ENCODE measurements around the gene LOC101059915.
A peak's percentile ranks its signal among the peaks of the same experiment; 100 is the strongest.
"Not testable (repeated sequence)": the region's sequence is repeated elsewhere in the genome, so short reads cannot be mapped to it uniquely, and the experiment has no call there.

LOC101059915 gene

DNA sequence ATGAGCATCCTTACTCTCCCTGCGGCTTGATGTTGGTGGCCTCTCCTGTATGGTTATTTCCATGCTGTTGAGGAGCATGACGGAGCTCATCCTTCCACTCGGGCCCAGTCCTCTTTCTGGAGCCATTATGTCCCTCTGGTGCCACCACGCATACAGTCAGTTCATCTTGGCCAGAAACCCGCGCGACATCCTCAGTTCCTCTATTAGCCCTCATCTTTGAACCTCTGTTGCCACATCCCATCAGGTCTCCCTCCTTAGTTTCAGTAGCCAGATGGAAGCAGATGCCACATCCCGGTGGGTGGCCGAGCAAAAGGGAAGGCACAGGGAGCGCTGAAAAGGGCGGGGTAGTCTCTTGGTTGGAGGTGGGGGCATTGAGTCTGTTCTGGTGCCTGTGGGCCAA is 4.6 kb downstream of the LOC101059915 start:
- Histone ChIP-seq H3K27ac (no peak overlapping the region), H3K9me3 (no peaks in the 10 kb centered on the region), H3K36me3 (no peaks in the 10 kb centered on the region), H3K4me3 (no peak overlapping the region), H3K4me1 (no peaks in the 10 kb centered on the region), H3K27me3 (replicated peaks in 1 of 7) (peaks cover 0 to 5% (median 0%) of the 10 kb centered on the region in 7 donors)
- TF ChIP-seq POLR2AphosphoS5 (IDR thresholded peaks at IDR 0.05) (no peak), POLR2A (IDR thresholded peaks at IDR 0.05) (no peak)
- TF ChIP-seq, protein P1, sequence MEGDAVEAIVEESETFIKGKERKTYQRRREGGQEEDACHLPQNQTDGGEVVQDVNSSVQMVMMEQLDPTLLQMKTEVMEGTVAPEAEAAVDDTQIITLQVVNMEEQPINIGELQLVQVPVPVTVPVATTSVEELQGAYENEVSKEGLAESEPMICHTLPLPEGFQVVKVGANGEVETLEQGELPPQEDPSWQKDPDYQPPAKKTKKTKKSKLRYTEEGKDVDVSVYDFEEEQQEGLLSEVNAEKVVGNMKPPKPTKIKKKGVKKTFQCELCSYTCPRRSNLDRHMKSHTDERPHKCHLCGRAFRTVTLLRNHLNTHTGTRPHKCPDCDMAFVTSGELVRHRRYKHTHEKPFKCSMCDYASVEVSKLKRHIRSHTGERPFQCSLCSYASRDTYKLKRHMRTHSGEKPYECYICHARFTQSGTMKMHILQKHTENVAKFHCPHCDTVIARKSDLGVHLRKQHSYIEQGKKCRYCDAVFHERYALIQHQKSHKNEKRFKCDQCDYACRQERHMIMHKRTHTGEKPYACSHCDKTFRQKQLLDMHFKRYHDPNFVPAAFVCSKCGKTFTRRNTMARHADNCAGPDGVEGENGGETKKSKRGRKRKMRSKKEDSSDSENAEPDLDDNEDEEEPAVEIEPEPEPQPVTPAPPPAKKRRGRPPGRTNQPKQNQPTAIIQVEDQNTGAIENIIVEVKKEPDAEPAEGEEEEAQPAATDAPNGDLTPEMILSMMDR (IDR thresholded peaks at IDR 0.05 in 8 of 11, conservative IDR thresholded peaks at IDR 0.05 in 3 of 11) = no peak
- DNase-seq = peak; percentile 36
- intact Hi-C loops (cut with DNase I; ENCODE audit: low total_unique reads) = no loop called here
- 83 to 92% (median 87%) methylated on average over 8 to 11 of the region's 11 CpGs for WGBS, 5 donors

DNA sequence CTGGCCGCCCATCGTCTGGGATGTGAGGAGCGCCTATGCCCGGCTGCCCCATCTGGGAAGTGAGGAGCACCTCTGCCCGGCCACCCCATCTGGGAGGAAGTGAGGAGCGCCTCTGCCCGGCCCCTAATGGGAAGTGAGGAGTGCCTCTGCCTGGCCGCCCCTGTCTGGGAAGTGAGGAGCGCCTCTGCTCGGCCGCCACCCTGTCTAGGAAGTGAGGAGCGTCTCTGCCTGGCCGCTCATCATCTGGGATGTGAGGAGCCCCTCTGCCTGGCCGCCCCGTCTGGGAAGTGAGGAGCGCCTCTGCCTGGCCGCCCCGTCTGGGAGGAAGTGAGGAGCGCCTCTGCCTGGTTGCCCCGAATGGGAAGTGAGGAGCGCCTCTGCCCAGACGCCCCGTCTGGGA is 8.3 kb downstream of the LOC101059915 start:
- DNase-seq; H3K27me3 ChIP-seq (replicated peaks in 1 of 7); intact Hi-C loops (cut with DNase I; ENCODE audit: low total_unique reads); H3K4me1 ChIP-seq; H3K27ac ChIP-seq; H3K36me3 ChIP-seq; H3K4me3 ChIP-seq; H3K9me3 ChIP-seq: not testable (repeated sequence)
- 83 to 99% (median 97%) methylated on average over 8 to 23 of the region's 23 CpGs for WGBS, 5 donors

GRCh38 chrX:71676068-71676795 is 8.9 kb downstream of the LOC101059915 start:
- H3K9me3 ChIP-seq; intact Hi-C loops (cut with DNase I; ENCODE audit: low total_unique reads); H3K27ac ChIP-seq; H3K36me3 ChIP-seq; H3K4me1 ChIP-seq; H3K27me3 ChIP-seq (replicated peaks in 1 of 7); H3K4me3 ChIP-seq: not testable (repeated sequence)
- 87 to 93% (median 91%) methylated on average over 18 to 43 of the region's 43 CpGs; no CpG with 5 or more reads in 1 of the 5 donors for WGBS, 5 donors
- peak; percentile 54 for DNase-seq

DNA sequence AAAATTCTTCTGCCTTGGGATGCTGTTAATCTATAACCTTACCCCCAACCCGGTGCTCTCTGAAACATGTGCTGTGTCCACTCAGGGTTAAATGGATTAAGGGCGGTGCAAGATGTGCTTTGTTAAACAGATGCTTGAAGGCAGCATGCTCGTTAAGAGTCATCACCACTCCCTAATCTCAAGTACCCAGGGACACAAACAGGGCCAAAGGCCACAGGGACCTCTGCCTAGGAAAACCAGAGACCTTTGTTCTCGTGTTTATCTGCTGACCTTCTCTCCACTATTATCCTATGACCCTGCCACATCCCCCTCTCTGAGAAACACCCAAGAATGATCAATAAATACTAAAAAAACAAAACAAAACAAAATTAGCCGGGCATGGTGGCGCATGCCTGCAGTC is 9.8 kb downstream of the LOC101059915 start:
- WGBS, 5 donors = 73 to 94% (median 87%) methylated on average over 3 to 6 of the region's 6 CpGs
- H3K27me3 ChIP-seq (replicated peaks in 1 of 7); intact Hi-C loops (cut with DNase I; ENCODE audit: low total_unique reads); H3K36me3 ChIP-seq; DNase-seq; H3K27ac ChIP-seq; H3K9me3 ChIP-seq; H3K4me1 ChIP-seq; H3K4me3 ChIP-seq: not testable (repeated sequence)

DNA sequence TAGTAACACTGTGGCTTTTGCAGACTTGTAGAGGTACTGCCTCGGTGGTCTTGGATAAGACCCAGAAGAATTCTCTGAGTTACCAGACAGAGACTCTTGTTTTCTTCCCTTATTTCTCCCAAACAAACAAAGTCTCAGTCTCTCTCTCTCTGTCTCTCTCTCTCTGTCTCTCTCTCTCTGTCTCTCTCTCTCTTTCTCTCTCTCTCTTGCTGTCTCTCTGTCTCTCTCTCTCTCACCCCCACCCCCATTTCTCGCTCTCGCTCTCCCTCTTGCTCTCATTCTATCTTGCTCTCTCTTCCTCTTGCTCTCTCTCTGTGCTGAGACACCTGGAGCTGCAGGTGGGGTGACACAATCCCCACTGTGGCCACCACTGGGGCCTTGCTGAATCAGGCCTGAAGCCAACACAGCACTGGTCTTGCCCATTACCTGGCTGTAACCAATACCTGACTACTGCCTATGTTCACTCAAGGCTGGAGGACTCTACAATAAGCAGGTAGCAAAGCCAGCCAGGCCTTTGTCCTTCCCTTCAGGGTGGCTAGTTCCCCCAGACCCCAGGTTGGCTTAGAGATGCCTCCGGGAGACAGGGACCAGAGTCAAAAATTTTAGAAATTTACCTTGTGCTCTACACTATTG is 12.3 kb downstream of the LOC101059915 start:
- Histone ChIP-seq H3K4me3 (no peak overlapping the region), H3K27ac (no peak overlapping the region), H3K4me1 (no peaks in the 10 kb centered on the region), H3K36me3 (no peaks in the 10 kb centered on the region), H3K27me3 (replicated peaks in 1 of 7) (no peaks in the 10 kb centered on the region), H3K9me3 (no peaks in the 10 kb centered on the region)
- intact Hi-C loops (cut with DNase I; ENCODE audit: low total_unique reads) = no loop called here
- TF ChIP-seq, protein P1 (IDR thresholded peaks at IDR 0.05 in 8 of 11, conservative IDR thresholded peaks at IDR 0.05 in 3 of 11) = no peak
- TF ChIP-seq POLR2AphosphoS5 (IDR thresholded peaks at IDR 0.05) = no peak
- TF ChIP-seq POLR2A (IDR thresholded peaks at IDR 0.05) = no peak
- WGBS, 5 donors = 82 to 98% (median 91%) methylated on average over 3 to 4 of the region's 4 CpGs
- DNase-seq = peak; percentile 51

DNA sequence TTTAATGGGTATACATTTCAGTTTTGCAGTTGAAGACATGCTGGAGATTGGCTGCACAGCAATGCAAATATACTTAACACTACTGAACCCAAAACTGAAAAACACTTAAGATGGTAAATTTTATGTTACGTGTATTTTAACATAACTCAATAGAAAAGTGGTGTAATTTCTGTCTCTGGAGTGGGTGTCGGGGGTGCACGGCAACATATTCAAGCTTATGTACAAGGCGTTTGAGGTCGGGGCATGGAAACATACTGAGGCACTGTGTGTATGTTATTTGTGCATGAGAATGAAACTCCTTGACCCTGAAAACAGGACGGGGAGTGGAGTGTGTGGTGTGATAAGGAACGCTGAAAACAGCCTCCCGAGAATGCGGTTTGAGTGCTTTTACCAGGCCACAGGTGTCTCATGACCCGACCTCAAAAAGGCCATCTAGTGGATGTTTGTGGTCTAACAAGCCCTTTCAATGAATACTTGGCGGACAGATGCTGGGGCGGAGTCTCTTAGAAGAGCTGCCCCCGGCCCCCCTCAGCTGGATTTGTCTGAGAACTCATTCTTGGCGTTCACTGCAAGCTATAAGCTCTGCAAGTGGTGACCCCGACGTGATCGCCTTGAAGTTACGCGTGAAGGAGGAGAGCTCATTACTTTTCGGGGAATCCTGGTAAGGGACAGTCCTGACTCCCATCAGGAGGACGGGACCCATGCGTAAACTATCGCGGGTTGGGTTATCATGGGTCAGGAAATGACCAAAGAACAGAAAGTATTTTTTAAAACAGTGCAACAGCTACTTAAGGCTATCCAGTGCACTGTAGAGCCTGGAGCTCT is 29.5 kb downstream of the LOC101059915 start:
- WGBS, 5 donors = no CpG with 5 or more reads among the region's 24 CpGs
- H3K27me3 ChIP-seq (replicated peaks in 1 of 7); intact Hi-C loops (cut with DNase I; ENCODE audit: low total_unique reads); DNase-seq; H3K9me3 ChIP-seq; H3K36me3 ChIP-seq; H3K4me1 ChIP-seq; H3K27ac ChIP-seq; H3K4me3 ChIP-seq: not testable (repeated sequence)

DNA sequence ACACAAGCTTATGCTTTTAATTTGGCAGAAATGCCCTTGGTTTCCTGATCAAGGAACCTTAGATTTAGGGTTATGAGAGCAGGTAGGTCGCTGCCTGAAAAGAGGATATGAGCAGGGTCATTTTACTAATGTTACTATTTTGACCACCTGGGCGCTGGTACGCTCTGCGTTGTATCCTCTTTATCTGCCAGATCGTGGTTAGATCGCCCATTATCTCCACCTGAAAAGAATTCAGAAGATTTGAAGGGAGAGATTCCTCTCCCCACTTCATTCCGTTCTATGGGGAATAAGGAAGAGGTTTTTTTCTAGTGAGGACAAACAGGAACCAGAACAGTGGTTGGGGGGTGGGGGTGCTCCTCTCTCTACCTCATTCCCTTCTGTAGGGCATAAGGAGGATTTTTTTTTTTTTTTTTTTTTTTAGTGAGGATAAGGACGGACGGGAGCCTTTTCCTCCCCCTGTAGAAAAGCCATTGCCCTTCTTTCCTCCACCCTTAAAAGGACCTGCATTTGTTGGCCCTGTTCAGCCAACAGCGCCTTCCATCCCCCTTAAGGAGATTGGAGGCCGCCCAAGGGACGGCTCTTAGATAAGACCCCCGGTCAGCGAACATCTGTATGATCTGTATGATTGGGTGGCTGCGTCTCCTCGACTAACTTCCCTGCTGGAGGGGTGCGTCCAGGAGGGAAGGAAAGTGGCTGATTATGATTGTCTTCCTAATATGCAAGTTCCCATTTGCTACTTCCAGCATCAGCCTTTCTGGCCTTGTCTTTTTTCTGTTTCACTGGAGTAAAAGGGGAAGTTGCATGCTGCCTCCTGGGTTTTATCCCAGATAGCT is 30.3 kb downstream of the LOC101059915 start:
- H3K9me3 ChIP-seq; H3K36me3 ChIP-seq; H3K4me3 ChIP-seq; intact Hi-C loops (cut with DNase I; ENCODE audit: low total_unique reads); H3K27ac ChIP-seq; DNase-seq; H3K27me3 ChIP-seq (replicated peaks in 1 of 7); H3K4me1 ChIP-seq: not testable (repeated sequence)
- WGBS, 5 donors = no CpG with 5 or more reads among the region's 17 CpGs

Data from spleen (tissue), 11 donors.